Activated CD4-positive, alpha-beta T cell treated with anti-CD3 and anti-CD28 coated beads, Interleukin-2, amount 10 ng/mL, durations not matched to agents 7 days and 5 days (primary cell): Measurements from ENCODE around the gene ELL2. TPM values are rescaled to one million over a fixed set of nuclear protein-coding genes. Genes with fewer than 3 reads are reported as not detected.
"Not testable (repeated sequence)": the region's sequence is repeated elsewhere in the genome, so short reads cannot be mapped to it uniquely, and the experiment has no call there.

Experiments
- CTCF ChIA-PET: fragments of 350-600 bp; sonication (Branson Sonifier 250); formaldehyde crosslinking; loops from one replicate; lab custom pipeline; 2021; ENCODE audit warnings: antibody characterized with exemption; lab: Charles Lee
- POLR2A ChIA-PET: fragments of 350-600 bp; sonication (Branson Sonifier 250); formaldehyde crosslinking; loops from one replicate; lab custom pipeline; 2021; ENCODE audit warnings: antibody characterized with exemption; lab: Charles Lee
- DNase-seq: peaks from one replicate; pipeline ENCODE4 v3.0.0-alpha.2; 2020
- H3K27ac Mint-ChIP-seq: one replicate; pipeline ENCODE4 v1.8.0; 2021; ENCODE audit warnings: mild to moderate bottlenecking, moderate library complexity, mixed read lengths
- H3K27me3 Mint-ChIP-seq: one replicate; pipeline ENCODE4 v1.8.0; 2021; ENCODE audit warnings: mixed read lengths
- H3K36me3 Mint-ChIP-seq: one replicate; pipeline ENCODE4 v1.8.0; 2021; ENCODE audit warnings: low read depth, mixed read lengths
- H3K4me1 Mint-ChIP-seq: one replicate; pipeline ENCODE4 v1.8.0; 2021; ENCODE audit warnings: mixed read lengths
- H3K4me3 Mint-ChIP-seq: one replicate; pipeline ENCODE4 v1.8.0; 2021; ENCODE audit warnings: mild to moderate bottlenecking, moderate library complexity, mixed read lengths
- H3K9me3 Mint-ChIP-seq: one replicate; pipeline ENCODE4 v1.8.0; 2021; ENCODE audit warnings: mixed read lengths
- total RNA-seq, 2 experiments: library from RNA; stranded (reverse); gene quantifications; one replicate each; pipeline ENCODE4 v1.2.3, GENCODE V29; 2021

Gene ELL2
- total RNA-seq, 2 experiments from 2014 or later, result 12.5 to 14.7 TPM

DNA sequence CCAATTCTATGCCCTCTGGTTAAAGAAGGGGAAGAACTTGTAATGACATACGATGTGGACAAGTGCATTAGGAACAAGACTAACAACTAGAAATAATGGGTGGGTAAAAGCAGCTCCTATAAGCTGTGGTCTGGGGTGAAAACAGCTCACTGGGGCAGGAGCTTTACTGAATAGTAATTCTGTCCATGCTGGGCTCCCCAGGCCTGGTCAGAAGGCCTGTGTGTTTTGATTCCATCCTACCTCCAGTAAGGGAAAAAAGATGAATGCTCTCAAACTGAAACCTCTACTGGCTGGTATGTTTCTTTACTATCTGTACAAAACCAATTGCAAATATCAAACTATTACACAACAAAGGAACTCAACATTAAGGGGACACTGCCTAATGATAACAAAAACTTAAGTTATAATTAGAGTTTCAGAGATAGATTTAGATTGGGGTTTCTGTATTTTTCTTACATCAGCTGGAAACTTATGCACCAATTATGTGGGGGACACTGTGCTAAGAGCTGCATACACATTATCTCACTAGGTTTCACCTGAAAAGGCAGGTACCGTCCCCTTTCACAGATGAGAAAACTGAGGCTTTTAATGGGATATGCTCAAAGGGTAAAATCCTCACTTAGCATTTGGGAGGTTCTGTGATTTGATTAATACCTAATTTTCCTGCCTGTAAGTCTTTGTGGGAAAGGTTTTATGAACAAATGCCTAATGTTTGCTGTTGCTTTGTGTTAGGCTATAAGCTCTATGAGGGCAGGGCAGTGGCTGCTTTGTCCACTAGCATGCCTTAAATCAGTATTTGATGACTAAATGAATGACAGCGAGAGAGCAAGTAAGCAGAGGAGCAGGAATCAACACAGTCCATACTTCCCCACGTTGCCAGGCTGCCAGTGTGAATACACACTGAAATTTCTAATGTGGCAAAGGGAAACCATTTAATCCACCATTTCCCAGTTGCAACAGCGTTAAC lies 53.6 kb downstream of the ELL2 start:
- Mint-ChIP-seq H3K9me3 (no peaks in the 10 kb centered on the region), H3K4me3 (no peak overlapping the region), H3K27me3 (no peaks in the 10 kb centered on the region), H3K36me3 (peaks cover 15% of the 10 kb centered on the region), H3K27ac (no peak overlapping the region), H3K4me1 (peaks cover 7% of the 10 kb centered on the region)
- DNase-seq, result no peak
- ChIA-PET POLR2A (no interaction called here), CTCF (no interaction called here)

DNA sequence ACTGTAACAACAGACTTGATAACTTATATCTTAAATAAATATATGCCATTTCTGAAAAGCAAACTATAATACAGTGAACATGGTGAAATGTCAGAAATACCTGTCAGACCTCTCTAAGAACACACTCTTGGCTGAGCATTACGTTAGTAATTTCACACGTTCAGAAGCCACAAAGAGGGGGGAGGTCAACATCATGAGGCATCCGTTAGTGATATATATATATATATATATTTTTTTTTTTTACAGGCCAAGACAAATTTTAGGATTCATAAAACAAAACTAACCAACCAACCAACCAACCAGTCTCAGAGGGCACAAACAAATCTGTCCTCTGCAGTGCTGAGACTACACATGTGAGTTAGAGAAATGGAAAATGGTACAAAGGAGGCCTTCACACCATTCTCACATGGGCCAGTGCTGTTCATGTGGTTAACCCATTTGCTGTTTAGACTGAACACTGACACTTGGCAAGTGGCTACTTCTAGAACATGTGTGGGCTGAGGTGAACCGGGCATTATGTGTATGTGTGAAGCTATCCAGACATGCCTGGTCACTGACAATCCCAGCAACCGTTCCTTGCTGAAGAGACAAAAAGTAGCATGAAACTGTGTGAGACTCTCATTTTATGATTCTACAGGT lies 54.5 kb downstream of the ELL2 start:
- no peak overlapping the region for H3K4me3 Mint-ChIP-seq
- CTCF ChIA-PET, result no interaction called here
- POLR2A ChIA-PET, result no interaction called here
- no peaks in the 10 kb centered on the region for H3K9me3 Mint-ChIP-seq
- no peaks in the 10 kb centered on the region for H3K27me3 Mint-ChIP-seq
- H3K4me1 Mint-ChIP-seq, result peaks cover 9% of the 10 kb centered on the region
- H3K36me3 Mint-ChIP-seq, result peaks cover 14% of the 10 kb centered on the region
- DNase-seq, result no peak
- no peak overlapping the region for H3K27ac Mint-ChIP-seq

DNA sequence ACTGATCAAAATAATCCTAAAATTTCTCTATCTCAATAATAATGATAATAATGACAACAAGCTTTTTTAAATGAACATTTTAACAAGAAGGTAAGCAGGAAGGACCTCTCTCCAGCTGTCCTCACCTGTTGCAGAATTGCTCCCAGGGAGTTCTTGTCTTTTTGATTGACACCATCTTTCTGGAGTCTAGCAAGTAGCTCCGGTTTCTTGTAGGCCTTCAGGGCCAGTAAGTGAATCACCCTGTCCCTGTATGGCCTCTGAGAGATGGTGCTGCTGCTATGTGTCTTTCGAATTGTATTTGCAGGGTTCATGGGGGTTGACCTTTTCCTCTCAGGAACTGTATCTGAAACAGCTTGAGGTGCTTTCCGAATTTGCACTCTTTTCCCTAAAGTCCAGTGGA lies 55.3 kb downstream of the ELL2 start:
- POLR2A ChIA-PET, H3K27me3 Mint-ChIP-seq, DNase-seq, H3K4me3 Mint-ChIP-seq, H3K9me3 Mint-ChIP-seq, H3K27ac Mint-ChIP-seq: not testable (repeated sequence)
- peaks cover 15% of the 10 kb centered on the region for H3K4me1 Mint-ChIP-seq
- CTCF ChIA-PET, result interaction anchor here (0.9 kb wide), 1 partner anchor 11 kb away, joined by 4 read pairs; no protein-coding TSS in a partner anchor
- peaks cover 13% of the 10 kb centered on the region for H3K36me3 Mint-ChIP-seq

DNA sequence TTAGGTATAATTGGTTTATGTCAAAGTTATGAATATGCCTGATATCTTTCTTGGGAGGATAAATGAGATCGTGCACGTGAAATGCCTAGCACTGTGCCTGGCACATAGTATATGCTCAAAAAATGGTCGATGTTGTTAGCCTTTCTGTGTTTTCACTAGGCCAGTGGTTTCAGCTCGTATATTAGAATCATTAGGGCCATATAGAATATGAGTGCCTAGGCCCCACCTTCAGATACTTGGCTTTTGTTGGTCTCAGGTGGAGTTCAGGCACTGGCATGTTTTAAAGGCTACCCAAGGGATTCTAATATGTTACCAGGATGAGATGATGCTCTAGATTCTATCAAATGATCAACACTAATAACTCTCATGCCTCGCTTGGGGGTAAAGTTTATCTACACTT lies 56.8 kb downstream of the ELL2 start:
- Mint-ChIP-seq H3K27me3 (no peaks in the 10 kb centered on the region), H3K27ac (no peak overlapping the region), H3K36me3 (peaks cover 13% of the 10 kb centered on the region), H3K9me3 (no peaks in the 10 kb centered on the region), H3K4me3 (no peak overlapping the region), H3K4me1 (peaks cover 16% of the 10 kb centered on the region)
- DNase-seq, result no peak
- POLR2A ChIA-PET, result no interaction called here
- CTCF ChIA-PET, result no interaction called here

DNA sequence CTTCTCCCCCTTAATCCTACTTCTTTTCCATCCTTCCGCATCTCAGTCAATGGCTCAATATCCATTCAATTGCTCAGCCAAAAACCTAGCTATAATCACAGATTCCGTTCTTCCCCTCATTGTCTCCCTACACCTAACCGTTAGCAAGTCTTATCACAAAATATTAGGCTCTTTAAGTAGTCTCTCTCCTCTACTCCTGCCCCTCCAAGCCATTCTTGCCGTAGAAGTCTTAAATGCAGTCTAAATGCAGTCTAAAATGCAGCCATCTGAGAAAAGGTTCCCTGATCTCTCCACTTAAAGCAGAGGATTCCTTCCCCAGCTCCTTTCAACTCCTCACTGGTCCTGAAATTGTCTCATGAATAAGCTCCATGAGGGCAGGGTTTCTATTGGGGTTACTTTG lies 57.8 kb downstream of the ELL2 start:
- Mint-ChIP-seq H3K27me3 (no peaks in the 10 kb centered on the region), H3K4me3 (no peak overlapping the region), H3K4me1 (peaks cover 11% of the 10 kb centered on the region), H3K27ac (no peak overlapping the region), H3K9me3 (no peaks in the 10 kb centered on the region), H3K36me3 (peaks cover 10% of the 10 kb centered on the region)
- POLR2A ChIA-PET, result no interaction called here
- CTCF ChIA-PET, result interaction anchor here (1.6 kb wide), 1 partner anchor 20 kb away, joined by 4 read pairs; no protein-coding TSS in a partner anchor
- no peak for DNase-seq

DNA sequence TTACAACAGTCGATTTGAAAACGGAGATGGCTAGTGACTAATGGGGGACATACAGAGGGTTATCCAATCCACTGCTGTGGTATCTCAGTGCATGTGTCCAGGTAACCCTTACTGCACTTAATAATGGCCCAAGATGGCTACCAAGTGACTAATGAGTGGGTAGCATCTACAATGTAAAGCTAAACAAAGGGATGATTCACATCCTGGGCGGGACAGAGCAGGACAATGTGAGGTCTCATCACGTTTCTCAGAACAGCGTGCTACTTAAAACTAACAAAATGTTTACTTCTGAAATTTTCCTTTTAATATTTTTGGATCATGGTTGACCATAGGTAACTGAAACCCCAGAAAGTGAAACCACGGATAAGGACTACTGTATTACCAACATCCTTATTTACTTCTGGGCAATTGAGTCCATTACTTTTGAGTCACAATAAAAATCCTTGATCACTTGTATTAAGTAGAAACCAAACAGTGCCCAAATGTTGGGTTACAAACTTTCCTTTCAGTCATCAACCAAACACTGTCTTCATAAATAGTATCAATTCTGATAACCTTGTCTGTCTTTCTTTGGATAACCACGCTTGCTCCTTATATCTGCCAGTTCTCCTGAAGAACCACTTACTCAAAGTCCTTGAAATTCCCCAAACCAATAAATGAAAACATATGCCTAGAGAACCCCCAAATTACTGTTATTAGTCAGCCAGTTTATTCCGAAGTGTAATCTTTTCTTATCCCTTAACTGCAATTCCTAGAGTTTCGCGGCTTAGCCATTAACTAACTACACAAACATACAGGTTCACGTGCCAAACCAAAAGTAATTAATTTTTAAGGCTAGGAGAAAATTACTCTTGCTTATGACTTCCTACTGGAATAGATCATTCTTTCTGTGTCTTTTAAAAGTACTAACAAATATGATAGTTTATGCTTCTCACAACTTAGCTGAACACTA lies 59.7 kb downstream of the ELL2 start:
- Mint-ChIP-seq H3K36me3 (peaks cover 13% of the 10 kb centered on the region), H3K9me3 (no peaks in the 10 kb centered on the region), H3K27ac (no peak overlapping the region), H3K4me1 (peaks cover 9% of the 10 kb centered on the region), H3K27me3 (no peaks in the 10 kb centered on the region), H3K4me3 (no peak overlapping the region)
- CTCF ChIA-PET, result interaction anchor here (0.6 to 1.3 kb wide), 3 partner anchors 9 to 112 kb away, joined by 3 read pairs; no protein-coding TSS in a partner anchor
- DNase-seq, result no peak
- POLR2A ChIA-PET, result no interaction called here

DNA sequence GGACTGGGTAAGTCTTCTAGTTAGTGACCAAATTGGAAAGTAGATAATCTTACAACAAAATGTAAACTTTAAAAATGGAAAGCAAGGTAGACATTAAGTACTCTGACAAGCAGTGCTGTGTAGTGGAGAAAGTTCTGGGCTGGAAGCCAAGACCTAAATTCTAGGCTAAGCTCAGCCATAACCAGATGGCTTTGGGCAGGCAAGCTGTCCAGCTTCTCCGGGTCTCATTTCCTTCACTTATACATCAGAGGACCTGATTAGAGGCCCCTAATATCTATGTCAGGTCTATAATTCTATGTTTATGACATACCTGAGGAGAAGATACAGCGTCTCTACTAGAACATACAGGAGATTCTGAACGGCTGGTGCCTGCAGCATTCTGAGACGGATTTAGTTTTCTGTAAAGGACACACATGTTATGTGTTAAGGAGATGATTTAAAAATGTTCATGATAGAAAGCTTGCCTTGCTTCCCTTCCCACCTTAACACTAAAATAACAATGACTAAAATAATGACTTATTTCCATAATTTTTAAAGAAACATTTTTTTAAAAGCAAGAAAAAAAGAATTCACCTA lies 61.2 kb downstream of the ELL2 start:
- no peak overlapping the region for H3K27ac Mint-ChIP-seq
- CTCF ChIA-PET, result interaction anchor here (0.9 kb wide), 1 partner anchor 36 kb away, joined by 3 read pairs; no protein-coding TSS in a partner anchor
- peaks cover 9% of the 10 kb centered on the region for H3K4me1 Mint-ChIP-seq
- no peaks in the 10 kb centered on the region for H3K9me3 Mint-ChIP-seq
- DNase-seq, result no peak
- H3K4me3 Mint-ChIP-seq, result no peak overlapping the region
- H3K36me3 Mint-ChIP-seq, result peaks cover 13% of the 10 kb centered on the region
- POLR2A ChIA-PET, result no interaction called here
- no peaks in the 10 kb centered on the region for H3K27me3 Mint-ChIP-seq

DNA sequence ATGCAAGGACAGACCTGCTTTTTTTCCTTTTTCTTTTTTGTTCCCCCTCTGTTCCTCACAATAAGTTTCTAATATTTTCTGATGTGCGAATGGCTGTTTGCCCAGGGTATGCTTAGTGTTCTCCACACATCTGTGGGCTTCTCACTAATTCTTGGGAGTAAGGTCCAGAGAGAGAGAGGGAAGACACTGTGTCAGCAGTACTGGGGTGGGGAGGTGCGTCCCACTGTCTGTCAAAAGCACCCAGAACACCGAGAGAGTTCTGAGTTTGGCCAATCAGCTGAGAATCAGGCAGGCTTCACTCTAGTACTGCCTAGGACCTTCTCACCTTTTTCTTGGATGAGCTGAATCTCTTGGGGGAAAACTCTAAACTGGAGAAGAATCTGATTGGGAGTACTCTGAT lies 61.8 kb downstream of the ELL2 start:
- ChIA-PET POLR2A (no interaction called here), CTCF (no interaction called here)
- Mint-ChIP-seq H3K27ac (no peak overlapping the region), H3K27me3 (no peaks in the 10 kb centered on the region), H3K4me3 (no peak overlapping the region), H3K4me1 (peaks cover 9% of the 10 kb centered on the region), H3K36me3 (peaks cover 13% of the 10 kb centered on the region), H3K9me3 (no peaks in the 10 kb centered on the region)
- no peak for DNase-seq

DNA sequence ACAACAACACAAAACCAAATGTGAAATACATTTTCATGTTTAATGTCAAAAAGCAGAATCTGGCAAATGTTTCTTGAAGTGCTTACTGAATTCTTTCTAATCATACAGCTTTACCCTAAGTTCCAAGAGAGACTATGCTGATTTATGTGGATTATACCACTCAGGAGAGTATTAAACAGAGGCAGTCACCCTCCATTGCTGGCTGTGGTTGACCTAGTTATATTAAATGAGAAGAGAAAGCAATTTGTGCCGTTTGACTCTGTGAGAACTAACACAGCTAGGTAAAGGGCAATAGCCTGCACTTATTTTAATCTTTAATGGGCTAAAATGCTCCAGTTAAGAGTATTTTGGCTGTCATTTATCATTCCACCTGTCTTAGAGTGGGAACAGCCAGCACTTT lies 62.6 kb downstream of the ELL2 start:
- Mint-ChIP-seq H3K27me3 (no peaks in the 10 kb centered on the region), H3K27ac (no peak overlapping the region), H3K4me3 (no peak overlapping the region), H3K36me3 (peaks cover 11% of the 10 kb centered on the region), H3K9me3 (no peaks in the 10 kb centered on the region), H3K4me1 (peaks cover 9% of the 10 kb centered on the region)
- ChIA-PET CTCF (no interaction called here), POLR2A (no interaction called here)
- no peak for DNase-seq

DNA sequence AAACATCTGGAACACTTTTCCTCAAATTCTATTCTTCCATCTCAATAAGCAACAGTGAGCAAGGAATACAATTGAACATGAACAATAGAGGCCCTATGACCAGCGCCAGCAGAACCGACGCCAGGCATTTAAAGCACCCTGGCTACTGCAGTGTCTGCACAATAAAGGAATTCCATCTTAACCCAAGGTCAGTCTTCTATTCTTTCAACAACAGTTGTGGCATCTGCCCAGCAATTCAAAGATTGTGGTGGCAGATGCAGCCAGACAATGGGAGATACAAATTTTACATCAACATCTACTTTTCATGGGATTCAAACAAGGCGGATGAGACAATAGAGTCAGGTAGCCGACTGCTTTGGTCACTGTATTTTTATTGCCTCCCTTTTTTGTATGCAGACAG lies 65.9 kb downstream of the ELL2 start:
- Mint-ChIP-seq H3K27me3 (no peaks in the 10 kb centered on the region), H3K27ac (no peak overlapping the region), H3K36me3 (peaks cover 8% of the 10 kb centered on the region), H3K4me1 (no peaks in the 10 kb centered on the region), H3K4me3 (no peak overlapping the region), H3K9me3 (no peaks in the 10 kb centered on the region)
- POLR2A ChIA-PET, result no interaction called here
- CTCF ChIA-PET, result interaction anchor here (1.2 kb wide), 1 partner anchor 11 kb away, joined by 4 read pairs; no protein-coding TSS in a partner anchor
- no peak for DNase-seq

DNA sequence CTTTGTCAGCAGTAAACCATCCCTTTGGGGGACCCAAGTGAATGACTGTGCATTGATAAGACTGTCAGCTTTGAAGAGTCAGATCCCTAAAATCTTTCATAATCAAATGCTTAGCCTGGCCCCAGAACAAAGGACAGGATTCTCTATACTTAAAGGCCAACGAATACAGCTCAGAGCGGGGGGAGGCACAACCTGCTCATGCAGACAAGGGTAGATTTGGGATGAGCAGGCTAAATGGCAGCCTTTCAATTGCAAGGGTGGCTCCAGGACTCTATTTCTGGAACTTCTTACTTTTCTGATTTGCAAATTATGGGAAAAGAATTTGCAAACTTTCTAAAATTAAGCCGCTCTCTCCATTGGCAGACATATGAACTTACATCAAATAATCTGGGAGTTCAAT lies 66.4 kb downstream of the ELL2 start:
- Mint-ChIP-seq H3K9me3 (no peaks in the 10 kb centered on the region), H3K4me3 (no peak overlapping the region), H3K4me1 (no peaks in the 10 kb centered on the region), H3K27me3 (no peaks in the 10 kb centered on the region), H3K27ac (no peak overlapping the region), H3K36me3 (peaks cover 11% of the 10 kb centered on the region)
- no peak for DNase-seq
- CTCF ChIA-PET, result interaction anchor here (1.0 to 1.3 kb wide), 3 partner anchors 11 to 64 kb away, joined by 3 to 4 read pairs (median 4); no protein-coding TSS in a partner anchor
- POLR2A ChIA-PET, result no interaction called here

DNA sequence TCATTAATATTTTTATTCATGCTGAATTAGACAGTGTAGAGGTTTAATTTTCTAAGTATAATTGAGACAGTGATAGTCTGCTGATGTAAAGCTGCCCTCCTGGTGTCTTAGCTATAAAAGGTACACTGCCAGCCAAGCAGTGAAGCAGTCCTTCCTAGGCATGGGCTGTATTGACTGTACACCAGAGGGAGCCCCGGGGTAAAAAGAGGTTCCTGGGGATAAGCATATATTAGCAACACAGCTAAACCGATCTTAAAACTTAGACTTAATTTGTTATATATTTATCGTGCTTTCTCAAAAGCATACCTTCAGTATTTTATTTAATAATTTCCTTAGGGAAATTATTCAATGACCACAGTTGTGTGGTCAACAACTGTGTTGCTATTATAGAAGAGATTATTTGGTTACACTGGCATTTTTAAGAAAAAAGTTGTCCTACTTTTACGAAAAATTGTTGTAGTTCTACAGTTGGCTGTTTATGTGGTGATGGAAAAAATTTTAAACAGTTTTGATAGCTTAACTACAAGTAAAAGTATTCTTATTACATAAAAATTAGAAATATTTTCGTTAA lies 68.8 kb downstream of the ELL2 start:
- ChIA-PET POLR2A (no interaction called here), CTCF (interaction anchor here (0.6 to 1.7 kb wide), 7 partner anchors 9 to 443 kb away, joined by 3 to 7 read pairs (median 4); no protein-coding TSS in a partner anchor)
- Mint-ChIP-seq H3K36me3 (peaks cover 13% of the 10 kb centered on the region), H3K27me3 (no peaks in the 10 kb centered on the region), H3K4me3 (no peak overlapping the region), H3K4me1 (peaks cover 8% of the 10 kb centered on the region), H3K27ac (no peak overlapping the region), H3K9me3 (no peaks in the 10 kb centered on the region)
- DNase-seq, result peak; percentile 45
